Hematopoietic multipotent progenitor cell treated with erythropoietin and hydrocortisone succinate and interleukin-3 and kit ligand, for 17 days (in vitro differentiated cells): Measurements from ENCODE around the gene CNTN4.

Experiments used
- DNase-seq: peaks from one replicate; pipeline ENCODE4 v3.0.0-alpha.2; 2015; ENCODE audit warnings: low spot score

CNTN4 gene

DNA sequence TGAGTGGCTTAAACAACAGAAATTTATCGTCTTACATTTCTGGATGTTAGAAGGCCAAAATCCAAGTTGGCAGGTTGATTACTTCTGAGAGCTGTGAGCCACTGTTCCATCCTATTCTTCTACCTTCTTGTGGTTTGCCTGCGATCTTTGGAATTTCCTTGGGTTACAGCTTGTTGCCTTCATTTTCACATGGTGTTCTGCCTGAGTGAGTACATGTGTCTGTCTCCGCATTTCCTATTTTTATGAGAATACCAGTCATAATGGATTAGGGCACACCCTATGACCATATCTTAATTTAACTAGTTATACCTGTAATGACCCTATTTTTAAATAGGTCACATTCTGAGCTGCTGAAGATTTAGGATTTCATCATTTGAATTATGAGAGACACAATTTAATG, 294.3 kb downstream of the CNTN4 start:
- DNase-seq, result no peak

DNA sequence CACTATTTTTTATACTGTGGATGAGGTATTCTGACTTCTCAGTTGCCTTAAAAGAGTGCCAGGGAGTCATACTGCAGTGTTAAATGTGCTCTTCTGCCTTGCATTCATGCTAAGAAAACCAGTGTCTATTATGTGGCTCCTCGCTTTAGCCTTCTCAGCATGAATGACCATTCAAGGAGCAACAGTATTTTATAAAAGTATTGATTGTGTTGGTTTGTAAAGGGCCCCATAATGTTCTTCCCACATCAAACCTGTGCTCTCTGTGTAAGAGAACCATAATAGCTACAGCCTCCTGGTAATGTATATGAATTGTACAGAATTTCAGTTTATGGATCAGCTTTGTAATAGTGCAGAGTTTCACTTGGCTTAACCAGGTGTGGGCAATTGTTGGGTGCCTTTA, 316.4 kb downstream of the CNTN4 start:
- DNase-seq, result no peak

GRCh38 chr3:2420919-2421318, 322.3 kb downstream of the CNTN4 start:
- no peak for DNase-seq

- DNase-seq, result no peak
These were observed 324.5 kb downstream of the CNTN4 start for GRCh38 chr3:2423143-2423542.

DNA sequence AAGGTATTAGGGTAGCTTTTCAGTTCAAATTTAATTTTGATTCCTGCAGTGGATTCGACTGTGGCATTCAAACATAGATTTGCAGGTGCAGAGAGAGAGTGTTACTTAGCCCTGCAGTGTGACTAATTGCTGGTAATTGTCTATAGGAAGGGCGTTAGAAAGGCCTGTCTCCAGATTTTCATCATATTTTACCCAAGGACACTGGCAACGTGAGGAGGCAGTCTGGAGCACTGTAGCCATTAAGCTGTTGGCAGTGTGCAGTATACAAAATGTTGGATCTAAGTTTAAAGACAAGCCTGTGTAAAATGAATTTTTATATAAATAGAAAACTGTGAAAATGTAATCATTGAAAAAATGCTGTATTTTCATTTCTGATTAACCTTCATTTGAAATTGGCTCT, 342.9 kb downstream of the CNTN4 start:
- DNase-seq, result no peak

DNA sequence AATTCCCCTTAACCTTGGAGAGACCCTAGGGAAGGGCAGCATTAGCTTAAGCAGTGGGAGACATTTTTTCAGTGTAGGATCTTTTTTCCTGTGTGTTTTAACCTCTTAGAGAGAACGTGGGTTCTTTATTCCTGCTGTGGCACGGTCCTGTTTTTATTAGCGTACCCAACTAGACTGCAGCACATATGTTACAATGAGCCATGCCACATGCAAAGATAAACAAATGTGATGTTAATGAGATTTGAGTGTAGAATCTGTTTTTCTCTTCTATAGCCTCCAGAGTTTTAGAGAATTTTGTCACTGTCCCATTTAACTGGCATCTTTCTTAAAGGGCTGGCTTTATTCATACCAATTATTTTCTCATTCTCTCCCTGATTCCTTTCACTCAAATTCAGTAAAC, 347.5 kb downstream of the CNTN4 start:
- DNase-seq, result no peak

DNA sequence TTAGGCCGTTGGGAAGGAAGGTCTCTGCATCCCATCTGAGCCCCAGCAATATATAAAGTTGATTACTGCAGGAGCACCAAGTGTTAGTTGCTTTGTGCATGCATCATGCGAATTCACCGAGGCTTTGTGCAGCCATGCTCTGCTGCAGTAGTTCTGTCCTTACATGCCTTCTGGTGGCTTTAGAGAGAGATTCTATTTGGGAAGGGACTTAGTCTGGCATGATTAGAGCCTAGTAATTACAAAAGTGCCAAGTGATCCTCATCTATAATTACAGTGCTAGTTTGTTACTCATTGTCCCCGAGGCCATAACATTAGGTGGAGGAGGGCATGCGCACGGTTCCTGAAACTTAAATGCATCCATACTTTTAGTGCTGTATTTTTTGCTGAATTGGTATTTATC, 353.6 kb downstream of the CNTN4 start:
- DNase-seq, result no peak

- no peak for DNase-seq
These were observed 356.2 kb downstream of the CNTN4 start for GRCh38 chr3:2454865-2455264.

- DNase-seq, result no peak
These were observed 358.1 kb downstream of the CNTN4 start for GRCh38 chr3:2456788-2457187.

DNA sequence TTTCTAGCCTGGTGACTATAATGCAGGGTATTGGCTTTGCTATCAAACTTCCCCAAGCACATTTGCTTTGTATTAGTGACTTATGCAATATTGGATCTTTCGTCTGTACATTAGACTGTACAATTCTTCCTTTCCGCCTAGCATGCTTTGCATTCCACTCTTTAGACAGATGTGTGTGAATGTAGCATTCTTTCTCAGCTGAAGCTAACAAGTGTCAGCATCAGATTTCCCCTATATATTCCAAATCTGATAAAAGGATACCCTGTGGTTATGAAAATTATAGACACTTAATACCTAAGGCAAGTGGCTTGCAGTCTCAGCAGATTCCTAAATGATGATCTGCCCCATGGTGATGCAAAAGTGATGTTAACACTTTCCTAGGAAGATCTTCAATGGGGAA, 360.1 kb downstream of the CNTN4 start:
- DNase-seq, result no peak

- DNase-seq, result no peak
These were observed 367.2 kb downstream of the CNTN4 start for GRCh38 chr3:2465842-2466241.

- no peak for DNase-seq
These were observed 370.1 kb downstream of the CNTN4 start for GRCh38 chr3:2468816-2469215.

DNA sequence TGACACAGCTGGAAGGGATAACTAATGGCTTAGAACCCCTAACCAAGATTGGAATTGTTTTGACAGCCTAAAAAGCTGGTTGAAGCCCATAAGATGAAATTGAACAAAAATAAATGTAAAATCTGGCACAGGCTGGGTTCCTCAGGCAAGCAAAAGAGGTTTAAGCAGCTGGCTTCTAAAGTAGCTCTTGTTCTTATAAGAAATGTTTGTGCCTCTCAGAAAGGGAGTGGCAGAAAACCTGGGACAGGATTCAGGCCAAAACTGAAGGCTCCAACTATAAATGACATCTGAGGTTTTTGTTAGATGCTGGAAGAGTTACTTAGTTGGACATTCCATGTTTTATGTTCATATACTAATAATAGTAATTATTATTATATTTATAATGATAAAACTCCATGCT, 378.3 kb downstream of the CNTN4 start:
- DNase-seq, result no peak

- no peak for DNase-seq
These were observed 379.0 kb downstream of the CNTN4 start for GRCh38 chr3:2477620-2478019.

DNA sequence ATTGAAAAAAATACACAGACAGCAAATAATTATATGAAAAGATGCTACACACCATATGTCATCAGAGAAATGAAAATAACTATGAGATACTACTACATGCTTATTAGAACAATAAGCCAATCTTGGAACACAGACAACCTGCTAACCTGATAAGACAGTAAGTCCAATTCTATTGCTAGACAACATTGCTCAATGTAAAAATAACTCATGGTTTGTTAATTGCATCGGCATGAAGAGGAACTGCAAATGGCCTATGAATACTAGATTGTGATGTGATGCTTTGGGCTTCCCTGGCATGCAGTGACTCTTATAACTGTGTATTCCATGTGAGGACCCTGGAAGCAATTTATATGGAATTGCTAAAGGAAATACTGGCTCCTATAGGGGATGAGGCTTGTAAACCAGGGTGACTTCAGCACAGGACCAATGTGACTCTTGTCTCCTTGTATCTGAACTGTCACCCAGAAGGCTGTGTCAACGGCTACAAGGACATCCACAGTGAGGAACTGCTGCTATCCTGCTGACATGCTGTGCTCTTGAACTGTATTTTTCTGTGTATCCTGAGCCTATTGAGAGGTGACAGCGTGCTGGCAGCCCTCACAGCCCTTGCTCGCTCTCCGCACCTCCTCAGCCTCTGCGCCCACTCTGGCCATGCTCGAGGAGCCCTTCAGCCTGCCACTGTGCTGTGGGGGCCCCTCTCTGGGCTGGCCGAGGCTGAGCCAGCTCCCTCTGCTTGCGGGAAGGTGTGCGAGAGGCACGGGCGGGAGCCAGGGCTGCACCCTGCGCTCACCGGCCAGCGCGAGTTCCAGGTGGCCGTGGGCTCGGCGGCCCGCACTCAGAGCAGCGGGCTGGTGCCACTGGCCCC, 385.7 kb downstream of the CNTN4 start:
- no peak for DNase-seq

GRCh38 chr3:2485027-2485375, 386.3 kb downstream of the CNTN4 start:
- no peak for DNase-seq

DNA sequence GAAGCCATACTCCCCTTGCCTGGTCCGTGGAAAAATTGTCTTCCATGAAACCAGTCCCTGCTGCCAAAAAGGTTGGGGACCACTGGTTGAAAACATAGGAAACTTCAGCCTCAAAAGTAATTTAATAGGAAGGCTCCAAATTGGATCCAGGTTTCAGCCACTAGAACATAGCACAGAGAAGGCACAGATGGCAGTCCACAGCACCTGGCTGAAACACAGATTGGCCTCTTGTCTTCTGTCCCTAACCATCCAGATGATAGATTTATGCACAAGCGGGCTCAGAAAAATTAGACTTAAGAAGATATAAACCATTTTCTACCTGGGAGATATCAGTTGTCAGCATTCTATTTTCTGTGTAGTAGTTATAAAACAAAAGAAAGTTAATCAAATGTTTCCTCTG, 397.1 kb downstream of the CNTN4 start:
- DNase-seq, result no peak

- DNase-seq, result no peak
These were observed 406.2 kb downstream of the CNTN4 start for GRCh38 chr3:2504912-2505311.

- DNase-seq, result no peak
These were observed 408.1 kb downstream of the CNTN4 start for GRCh38 chr3:2506776-2507175.

GRCh38 chr3:2510591-2511145, 412.0 kb downstream of the CNTN4 start:
- DNase-seq, result no peak

DNA sequence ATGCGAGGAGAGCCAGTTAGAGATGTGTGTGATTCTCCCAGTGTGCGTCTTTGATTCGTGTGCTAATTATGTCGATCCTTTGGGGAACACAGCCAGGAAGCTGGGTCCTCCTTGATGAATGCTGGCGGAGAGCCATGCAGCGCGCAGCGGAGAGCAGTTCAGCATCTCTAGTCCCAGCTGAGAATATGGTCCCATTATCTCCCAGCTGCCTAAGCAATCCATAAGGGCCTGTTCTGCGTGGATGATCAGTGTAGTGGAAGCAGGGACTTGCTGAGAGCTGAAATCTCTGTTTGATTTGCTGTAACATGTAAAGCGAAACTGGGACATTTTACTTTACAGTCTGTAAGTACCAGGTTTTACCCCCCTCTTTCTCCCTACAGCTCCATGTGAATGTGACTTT, 412.7 kb downstream of the CNTN4 start:
- no peak for DNase-seq

DNA sequence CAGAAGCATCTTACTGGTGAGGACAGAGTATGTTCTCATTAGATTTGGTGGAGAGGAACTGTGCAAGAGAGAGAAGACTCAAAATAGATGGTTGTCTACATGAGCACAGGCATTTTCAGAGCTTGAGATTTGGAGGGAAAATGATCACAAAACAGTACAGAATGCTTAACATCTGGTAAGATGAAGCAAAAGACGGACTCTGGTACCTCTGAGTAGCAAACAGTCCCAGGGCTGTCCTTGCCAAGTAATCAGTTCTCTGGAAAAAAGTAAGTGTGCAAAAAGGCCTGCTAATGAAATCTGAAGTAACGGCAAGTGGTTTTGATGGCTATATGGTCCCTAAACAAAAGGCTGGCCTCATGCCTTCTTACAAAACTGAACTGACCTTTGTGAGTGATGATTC, 414.2 kb downstream of the CNTN4 start:
- no peak for DNase-seq

DNA sequence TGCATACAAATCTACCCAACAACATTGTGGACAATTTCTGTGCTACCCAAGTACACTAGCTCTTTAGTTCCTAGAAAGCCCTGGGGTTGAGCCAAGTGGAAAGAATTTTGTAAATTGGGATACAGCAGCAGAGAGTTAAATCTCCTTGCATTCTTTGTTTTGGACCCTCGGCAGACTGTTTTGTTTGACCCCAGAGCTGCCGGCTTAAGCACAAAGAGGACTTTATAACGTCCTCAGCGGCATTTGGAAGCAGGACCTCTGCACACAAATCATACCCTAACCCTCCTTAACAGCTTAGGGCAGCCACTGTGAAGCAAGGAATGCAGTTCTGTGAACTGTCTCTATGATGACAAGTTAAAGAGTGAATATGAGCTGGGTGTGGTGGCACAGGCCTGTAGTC, 415.3 kb downstream of the CNTN4 start:
- DNase-seq, result no peak

- no peak for DNase-seq
These were observed 418.2 kb downstream of the CNTN4 start for GRCh38 chr3:2516762-2517441.
